Endothelial cell of umbilical vein (primary cell): ENCODE data around the gene EFNA5.
A peak's percentile ranks its signal among the peaks of the same experiment; 100 is the strongest.

Experiments used
- CTCF ChIP-seq, 2 donors: IDR thresholded peaks; 1 replicate in 1 of 2; 2 replicates in 1 of 2; pipeline ENCODE4 v1.5.1; 2011; ENCODE audit warnings: low read length in 2 of 2, mild to moderate bottlenecking in 2 of 2, moderate library complexity in 2 of 2, control low read depth in 1 of 2, inconsistent platforms in 1 of 2, low read depth in 1 of 2; ENCODE audit not compliant: insufficient read depth in 1 of 2; ENCODE audit errors: extremely low read depth in 1 of 2
- EZH2 ChIP-seq: IDR thresholded peaks from 2 replicates; pipeline ENCODE4 v1.6.1; 2012; ENCODE audit warnings: borderline replicate concordance, low read depth, mild to moderate bottlenecking, moderate library complexity, low read length, inconsistent platforms; ENCODE audit not compliant: severe bottlenecking
- JUN ChIP-seq: IDR thresholded peaks from 2 replicates; pipeline ENCODE4 v1.6.1; 2011; ENCODE audit warnings: borderline replicate concordance, low read depth; ENCODE audit not compliant: insufficient read length, insufficient read depth
- POLR2A ChIP-seq: IDR thresholded peaks from 2 replicates; pipeline ENCODE4 v1.6.1; 2012; ENCODE audit warnings: low read depth, mild to moderate bottlenecking, control low read depth, low read length

DNA sequence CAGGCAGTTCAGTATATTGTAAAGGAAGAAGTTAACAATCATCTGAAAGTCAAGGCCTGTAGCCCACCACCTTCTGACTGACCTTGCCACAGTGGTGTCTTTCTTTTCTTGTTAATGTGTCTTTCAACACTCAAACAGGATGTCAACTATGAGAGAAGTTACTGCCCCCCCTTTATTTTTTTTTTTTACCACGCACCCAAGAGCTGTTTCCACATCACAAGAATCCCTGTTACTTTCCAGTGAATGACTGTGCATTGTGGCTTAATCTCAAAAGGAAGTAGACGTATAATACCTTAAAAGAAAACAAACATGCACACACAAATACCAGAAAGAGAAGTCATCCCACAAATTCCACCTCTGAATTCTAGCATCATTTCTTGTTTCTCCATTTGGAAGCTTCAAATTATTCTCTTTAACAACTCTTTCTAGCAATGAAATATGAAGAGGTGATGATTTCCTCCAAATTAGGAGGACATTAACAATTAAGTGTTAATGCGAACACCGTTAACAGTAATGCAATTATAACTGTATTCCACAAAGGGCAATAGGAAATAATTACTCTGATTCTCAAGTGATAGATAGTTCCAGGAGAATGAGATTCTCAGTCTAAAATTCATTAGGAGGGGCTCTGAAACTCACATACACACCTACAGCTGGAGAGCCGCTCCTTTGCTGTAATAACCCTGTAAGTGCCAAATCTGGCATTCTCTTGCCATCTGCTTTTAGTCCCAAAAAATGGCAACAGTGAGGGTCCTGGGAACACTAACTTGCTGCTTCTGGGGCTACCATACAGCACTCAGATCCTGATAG, 201.0 kb downstream of the EFNA5 start:
- TF ChIP-seq EZH2 (no peak), CTCF (IDR thresholded peaks at IDR 0.05; ENCODE audit: extremely low read depth in 1 of 2, insufficient read depth in 1 of 2, low read depth in 1 of 2, low read length in 2 of 2) (no peak), JUN (peak; percentile 86), POLR2A (no peak)
